NCI-H1930 (cell line): ENCODE measurements around the gene SPR.
A peak's percentile ranks its signal among the peaks of the same experiment; 100 is the strongest.
"Not testable (repeated sequence)": the region's sequence is repeated elsewhere in the genome, so short reads cannot be mapped to it uniquely, and the experiment has no call there.

Experiments used
- DNase-seq, 2 experiments: peaks; one replicate each; lab custom pipeline; 2025; lab: John Stamatoyannopoulos, UW

SPR gene

DNA sequence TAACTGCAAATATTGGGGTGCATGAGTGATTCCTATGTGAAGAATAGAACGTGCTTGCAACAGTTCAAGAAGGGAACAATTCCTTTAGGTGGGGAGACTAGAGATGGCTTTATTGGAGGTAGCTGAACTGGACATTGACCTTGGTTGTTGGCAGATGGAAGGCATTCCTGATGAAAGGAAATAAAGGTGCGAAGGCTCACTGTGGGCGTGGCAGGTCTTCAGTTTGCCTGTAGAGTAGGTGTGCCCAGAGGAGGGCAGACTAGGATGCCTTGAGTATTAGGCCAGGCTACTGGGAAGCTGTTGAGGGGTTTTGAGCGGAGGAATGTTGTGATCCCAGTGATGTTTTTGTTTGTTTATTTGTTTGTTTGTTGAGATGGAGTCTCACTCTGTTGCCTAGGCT, 2.8 kb downstream of the SPR start:
- DNase-seq: no peak

DNA sequence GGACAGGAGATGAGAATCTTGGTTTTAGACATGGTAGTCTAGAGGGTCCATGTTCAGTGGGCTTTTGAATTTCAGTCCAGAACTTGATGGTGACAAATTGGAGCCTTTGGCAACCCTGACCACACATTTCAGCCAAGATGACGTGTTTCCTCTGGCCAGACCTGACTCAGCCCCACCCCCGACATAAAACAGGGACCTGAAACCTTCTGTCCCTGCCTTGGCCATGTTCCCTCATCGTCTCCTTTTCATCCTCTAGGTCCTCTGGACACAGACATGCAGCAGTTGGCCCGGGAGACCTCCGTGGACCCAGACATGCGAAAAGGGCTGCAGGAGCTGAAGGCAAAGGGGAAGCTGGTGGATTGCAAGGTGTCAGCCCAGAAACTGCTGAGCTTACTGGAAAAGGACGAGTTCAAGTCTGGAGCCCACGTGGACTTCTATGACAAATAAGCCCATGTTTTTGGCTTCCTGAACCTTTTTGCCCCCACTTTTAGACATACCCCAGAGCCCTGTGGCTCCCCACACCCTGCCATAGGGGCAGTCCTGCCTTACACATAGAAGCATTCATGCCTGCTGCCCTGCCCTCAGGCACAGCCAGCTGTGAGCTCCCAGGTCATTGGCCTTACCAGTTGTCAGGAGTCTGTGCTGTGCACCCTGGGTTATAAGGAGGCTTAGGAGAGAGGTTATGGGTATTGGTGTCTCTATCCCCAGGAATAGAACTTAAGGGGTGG, 4.0 kb downstream of the SPR start:
- DNase-seq: no peak

DNA sequence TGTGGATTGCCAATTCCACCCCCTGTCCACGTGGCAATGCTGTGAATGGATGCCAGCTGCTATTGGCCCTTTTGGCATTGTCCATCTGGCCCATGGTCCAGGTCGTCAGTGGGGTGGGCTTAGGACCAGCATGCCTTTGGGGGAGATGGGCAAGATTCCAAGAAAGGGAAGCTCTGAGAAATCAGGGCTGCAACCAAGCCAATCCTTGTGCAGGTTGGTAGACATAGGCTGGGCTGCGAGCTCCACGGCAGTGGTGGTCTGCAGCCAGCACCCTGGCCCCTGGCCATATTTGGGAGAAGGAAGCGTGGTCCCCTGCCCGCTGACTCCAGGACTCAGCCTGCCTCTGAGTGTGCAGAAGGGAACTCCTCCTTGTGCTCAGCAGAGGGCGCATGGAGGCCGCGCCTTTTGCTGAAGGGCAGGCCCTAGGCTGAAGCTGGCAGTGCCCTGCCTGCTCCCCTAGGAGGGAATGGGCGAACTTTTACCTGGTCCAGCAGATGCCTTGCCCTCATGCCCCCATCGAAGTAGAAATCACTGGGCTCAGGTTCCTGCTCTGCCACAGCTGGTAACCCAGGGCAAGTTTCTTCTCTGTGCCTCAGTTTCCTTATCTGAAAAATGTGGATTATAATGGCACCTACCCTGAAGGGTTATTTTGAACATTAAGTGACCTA, 5.4 kb downstream of the SPR start:
- DNase-seq: peak in 1 of 2 experiments; percentile 12

DNA sequence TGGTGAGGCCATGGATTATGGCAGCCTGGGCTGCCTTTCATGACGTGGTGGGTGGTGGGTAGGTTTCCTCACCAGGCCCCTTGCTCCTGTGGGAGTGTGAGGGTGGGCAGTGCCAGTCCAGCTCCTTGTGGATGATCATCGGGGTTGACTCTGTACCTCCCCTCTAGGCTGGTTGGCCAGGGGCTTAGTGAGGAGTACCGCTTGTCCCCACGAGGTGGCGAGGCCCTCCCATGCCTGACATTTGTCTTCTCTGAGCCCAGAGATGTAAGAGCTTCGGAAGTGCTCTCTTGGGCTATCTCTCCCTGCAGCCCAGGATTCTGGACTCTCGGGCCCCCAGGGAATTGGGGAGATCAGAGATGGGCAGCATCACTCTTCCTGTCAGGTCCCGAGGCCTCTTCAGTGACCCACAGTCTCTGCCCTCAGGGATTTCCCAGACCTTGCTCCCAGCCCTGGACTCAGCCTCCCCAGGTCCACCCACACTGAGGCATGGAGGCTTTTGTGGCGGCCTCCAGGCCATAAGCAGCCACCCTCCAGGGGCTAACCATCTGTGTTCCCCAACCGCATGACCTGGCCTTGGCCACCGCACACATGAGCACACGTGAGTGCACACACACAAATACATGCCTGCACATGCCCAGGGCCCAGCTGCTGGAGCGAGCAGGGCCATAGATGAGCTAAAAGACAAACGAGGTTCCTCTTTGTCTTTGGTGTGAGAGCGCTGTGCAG, 6.5 kb downstream of the SPR start:
- peak; percentile 25 to 44 for DNase-seq

DNA sequence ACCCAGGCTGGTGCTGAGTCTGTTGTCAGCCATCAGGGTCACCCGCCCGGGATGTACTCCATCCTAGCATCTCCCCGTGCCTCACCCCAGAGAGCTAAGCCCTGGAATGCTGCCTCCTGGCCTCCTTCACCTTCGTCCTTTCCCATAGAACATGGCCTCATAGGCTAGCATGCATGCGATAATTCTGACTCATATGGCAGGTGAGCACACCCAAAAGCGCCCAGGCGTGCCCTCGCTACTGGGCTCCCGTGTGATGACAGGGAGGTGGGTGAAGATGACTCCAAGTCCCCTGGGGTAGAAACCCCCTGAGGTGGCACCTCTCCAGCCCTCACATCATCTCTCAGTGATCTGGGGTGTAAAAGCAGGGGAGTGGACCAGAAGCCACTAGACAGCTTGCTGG, 7.3 kb downstream of the SPR start:
- DNase-seq: no peak

DNA sequence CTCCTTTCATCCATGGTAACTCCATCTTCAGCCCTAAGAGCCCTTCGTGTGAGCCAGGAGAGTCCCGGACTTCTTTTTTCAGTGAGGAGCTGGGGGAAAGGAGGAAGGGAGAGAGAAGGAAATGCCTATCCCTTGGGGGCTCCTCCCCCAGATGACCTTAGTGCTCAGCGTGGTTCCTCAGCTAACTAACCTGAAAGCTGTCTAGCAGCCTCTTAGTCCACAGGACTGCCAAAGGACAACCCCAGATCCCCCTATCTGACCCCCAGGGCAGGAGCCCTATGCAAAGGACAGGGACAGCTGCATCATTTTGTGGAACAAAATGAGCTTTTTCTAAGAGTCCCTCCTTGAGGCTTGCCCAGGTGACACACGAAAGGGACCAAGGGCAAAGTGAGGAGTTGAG, 7.9 kb downstream of the SPR start:
- DNase-seq: no peak

DNA sequence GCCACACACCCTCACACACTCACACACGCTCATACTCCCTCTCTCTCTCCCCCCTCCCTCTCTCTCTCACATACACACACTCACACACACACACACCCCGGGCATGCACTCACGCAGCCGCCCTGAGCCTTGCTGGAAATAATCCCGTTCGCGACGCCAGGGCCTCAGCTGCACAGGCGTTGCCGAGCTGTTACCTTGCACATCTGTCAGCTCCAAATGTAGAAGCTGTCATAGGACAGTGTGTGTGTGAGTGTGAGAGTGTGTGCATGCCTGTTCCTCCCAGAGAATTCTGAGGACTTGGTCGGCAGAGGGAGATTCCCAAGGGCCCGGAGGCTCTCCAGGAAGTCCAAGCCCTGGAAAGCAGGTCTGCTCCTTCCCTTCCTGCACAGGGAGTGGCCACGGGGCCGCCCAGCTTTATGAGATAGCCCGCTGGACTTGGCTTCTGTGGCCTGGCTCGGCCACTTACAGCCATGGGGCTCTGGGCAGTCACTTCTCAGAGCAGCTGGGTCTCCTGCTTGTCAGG, 8.6 kb downstream of the SPR start:
- no peak for DNase-seq

DNA sequence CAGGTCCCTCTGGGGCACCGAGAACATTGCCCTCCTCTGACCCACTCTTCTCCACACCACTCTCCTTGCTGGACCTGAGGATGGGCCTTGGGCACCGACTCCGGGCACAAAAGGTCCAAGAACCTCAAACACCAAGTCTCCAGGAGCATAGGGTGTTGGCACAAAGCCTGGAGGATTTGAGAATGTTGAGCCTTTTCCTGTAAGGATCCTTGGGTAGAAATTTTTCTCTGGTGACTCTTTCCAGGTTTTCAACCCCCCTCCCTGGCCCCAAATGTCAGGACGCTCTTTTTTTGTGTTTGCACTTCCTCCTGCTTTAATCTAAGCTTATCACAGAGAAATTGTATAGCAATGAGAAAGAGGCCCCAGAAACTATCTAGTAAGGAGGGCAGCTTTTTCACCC, 9.2 kb downstream of the SPR start:
- DNase-seq: no peak

DNA sequence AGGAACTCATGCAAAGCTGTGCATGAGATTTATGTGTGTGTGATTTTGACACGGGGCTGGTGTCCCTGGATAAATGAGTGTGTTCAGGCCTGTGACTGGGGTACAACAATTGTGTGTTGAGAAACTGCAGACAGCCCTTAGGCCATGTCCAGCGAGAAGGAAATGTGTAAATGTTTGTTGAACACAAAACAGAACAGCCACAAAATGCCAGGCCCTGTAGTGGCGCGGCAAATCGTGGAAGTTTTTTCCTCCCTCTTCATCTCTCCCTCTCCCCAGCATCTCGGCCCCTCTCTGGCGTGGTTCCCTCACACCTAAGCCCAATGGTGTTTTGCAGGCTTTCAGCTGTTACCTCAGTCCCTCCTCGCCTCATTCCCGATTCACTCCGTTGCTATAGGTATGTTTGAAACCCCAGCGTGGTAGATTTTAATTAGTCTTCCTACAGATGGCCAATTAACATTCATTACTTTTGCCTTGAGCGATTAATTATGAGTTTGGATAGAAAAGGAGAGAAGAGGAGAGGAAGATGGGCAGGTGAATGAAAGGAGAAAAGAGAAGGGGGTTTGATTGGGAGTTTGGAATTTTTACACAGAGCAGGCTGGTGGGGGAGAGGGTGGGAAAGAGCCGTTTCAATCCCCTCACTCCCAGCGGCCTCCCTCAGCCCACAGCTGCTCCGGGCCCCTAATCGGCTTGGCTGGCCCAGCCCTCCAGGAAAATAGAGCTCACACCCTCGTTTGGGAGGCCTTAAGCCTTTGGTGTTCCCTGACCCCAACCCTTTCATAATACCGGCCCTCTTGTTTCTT, 10.8 kb downstream of the SPR start:
- DNase-seq: no peak

DNA sequence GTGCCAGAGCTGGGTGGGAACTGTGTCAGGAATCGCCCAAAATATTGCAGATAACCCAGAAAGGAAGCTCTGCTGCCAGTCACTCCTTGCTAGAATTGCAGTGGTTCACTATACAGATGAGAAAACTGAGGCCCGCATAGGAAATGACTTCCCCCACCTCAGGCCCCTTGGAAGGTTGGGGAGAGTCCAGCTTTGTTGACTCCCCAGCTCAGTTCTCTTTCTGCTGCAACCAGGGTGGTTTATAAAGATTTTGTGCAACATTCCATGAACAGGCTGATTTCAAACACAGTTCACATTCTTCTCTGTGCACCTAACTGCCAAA, 11.3 kb downstream of the SPR start:
- no peak for DNase-seq

DNA sequence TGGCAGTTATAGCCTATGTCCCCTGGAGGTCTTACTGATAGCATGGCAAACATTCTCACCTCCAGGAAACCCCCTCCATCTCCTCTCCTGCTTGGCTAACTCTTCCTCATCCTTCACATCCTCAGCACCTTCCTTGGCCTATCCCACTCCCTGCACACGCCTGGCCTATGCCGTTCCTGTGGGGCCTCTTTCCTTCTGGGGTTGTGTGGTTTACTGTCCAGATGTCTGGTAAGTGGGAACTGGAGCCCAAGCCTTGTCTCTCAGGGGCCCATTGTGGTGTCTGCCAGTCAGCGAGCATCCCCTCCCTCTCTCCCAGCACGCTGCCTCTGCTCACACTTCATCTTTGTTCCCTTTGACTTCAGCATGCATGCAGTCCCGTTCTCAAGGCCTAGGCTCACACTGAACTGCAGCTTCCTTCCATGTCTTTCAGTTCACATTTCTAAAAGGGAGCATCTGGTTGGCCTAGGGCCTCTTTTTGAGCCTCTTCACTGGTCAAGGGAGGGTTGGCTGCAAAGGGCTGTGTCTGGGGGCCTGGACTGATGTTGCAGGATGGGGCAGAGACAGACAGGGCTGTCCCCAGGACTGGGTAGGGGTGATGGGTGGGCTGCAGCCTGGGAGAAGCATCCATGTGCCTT, 13.1 kb downstream of the SPR start:
- DNase-seq: no peak

DNA sequence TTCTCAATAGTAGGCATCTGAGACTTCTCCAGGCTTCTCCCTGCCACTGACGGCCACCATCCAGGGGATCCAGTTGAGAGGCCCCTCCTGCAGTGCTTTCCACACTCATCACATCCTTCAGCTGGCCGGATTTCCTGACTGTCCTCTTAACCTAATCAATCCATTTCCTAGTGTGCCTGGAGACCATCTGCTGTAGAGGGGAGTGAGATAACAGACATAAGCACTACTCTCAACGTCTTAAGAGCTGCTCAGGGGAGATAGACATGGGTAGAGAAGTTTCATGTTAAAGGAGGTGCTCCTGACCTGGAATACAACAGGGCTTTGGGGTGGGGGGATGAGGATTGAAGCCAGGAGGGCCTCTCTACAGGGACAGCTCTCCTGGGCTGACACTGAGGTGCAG, 14.2 kb downstream of the SPR start:
- DNase-seq: no peak

DNA sequence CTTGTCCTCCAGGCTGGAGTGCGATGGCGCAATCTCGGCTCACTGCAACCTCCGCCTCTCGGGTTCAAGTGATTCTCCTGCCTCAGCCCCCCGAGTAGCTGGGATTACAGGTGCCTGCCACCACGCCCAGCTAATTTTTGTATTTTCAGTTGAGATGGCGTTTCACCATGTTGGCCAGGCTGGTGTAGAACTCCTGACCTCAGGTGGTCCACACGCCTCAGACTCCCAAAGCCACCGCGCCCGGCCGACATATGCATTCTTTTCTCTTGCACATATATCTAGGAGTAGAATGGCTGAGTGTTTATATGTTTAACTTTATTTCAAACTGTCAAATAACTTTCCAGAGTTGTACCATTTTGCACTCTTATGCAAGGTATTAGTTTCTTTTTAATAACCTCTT, 20.2 kb downstream of the SPR start:
- DNase-seq: not testable (repeated sequence)

DNA sequence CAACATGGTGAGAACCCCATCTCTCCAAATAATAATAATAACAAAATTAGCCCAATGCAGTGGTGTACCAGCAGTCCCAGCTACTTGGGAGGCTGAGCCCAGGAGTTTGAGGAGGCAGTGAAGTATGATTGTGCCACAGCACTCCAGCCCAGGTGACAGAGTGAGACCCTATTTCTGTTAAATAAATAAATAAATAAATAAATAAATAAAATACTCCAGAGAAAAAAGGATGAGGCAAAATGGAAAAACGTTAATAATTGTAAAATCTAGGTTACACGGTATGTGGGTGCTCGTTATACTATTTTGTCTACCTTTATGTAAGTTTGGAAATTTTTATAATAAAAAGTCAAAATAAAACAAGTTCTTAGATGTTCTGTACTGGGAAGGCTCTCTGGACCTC, 21.5 kb downstream of the SPR start:
- DNase-seq: no peak

DNA sequence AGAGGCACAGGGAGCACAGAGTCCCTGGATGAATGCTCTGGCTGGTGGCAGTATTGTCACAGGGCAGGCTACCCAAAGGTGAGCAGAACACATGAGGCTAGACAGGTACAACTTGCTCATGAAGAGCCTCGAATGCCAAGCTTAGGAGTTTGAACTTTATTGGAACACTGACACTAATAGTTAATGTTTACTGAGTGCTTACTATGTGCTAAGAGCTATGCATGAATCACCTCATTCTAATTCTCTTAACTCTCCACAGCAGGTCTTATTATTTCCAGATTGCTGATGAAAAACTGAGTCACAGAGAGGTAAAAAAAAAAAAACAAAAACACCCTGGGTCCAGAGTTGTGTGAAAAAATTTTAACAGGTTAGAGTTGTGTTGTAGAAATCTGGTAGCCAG, 24.0 kb downstream of the SPR start:
- no peak for DNase-seq

DNA sequence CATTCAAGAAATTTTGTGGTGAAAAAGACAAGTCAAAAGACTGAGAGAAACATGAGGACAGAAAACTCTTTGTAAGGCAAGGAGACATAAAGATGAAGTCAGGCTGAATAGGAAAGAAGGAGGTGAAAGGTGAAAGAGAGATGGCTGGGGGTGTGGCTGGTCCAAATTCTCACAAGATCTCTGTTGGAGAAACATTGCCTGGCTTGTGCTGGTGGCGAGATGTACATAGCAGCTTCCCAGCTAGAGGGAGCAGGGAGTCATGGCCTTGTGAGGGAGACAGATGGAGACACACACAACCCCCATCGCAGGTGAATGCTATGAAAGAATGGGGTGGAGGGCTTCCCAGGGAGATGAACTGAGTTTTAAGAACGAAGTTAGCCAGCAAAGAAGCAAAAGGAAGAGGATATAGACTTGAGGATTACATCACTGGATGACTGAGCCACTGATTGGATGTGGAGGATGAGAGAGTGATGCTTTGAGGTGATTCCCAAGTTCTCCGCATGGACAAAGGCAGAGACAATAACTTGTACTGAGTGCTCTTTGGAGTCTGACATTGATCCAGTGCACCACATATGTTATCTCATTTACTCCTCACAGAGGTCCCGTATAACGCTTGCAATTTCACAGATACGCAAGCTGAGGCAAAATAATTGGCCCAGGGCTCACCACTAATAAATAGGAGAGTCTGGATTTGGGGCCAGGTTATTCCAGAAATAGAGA, 26.4 kb downstream of the SPR start:
- DNase-seq: no peak

DNA sequence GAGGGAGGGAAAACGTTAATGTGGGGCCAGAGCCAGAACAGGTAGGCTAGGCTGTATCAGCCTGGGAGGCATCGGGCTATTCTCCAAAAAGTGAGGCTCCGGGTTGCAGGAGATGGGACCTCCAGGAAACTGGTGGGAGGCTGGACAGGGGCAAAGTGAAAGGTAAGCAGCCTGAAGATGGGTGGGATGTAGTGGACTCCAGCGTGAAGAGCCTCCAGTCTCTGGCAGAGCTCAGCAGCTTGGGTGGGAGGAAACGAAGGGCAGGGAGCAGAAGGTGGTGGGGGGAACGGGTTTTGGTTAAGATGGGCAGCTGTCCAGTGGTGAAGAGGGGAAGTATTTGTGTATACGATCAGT, 27.0 kb downstream of the SPR start:
- DNase-seq: no peak

DNA sequence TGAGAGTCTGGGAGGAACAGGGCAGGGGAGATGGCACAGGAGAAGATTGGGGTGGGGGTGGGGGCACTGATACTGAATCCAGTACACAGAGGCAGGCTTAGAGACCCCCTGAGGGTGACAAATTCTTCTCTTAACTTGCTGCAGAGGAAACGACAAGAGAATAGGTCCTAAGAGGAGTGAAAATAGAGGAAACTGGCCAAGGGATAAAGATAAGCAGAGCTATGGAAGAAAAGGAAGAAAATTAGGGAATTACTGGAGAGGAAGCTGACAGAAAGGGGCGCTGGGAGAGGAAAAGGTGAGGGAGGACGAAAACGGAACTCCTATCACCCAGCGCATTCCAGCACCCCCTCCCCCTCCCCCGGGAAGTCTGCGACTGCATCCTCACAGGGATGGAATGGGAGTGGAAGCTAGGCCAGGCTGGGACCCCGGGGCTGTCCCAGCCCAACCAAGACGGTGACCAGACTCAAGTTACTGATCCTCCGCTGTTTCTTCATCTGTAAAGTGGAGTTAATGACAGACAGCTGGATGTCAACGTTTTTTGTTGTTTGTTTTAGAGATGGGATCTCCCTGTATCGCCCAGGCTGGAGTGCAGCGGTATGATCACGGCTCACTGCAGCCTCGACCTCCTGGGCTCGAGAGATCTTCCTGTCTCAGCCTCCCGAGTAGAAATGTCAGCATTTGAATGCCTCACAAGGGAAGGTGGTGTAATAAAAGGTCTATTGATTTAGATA, 27.5 kb downstream of the SPR start:
- no peak for DNase-seq

DNA sequence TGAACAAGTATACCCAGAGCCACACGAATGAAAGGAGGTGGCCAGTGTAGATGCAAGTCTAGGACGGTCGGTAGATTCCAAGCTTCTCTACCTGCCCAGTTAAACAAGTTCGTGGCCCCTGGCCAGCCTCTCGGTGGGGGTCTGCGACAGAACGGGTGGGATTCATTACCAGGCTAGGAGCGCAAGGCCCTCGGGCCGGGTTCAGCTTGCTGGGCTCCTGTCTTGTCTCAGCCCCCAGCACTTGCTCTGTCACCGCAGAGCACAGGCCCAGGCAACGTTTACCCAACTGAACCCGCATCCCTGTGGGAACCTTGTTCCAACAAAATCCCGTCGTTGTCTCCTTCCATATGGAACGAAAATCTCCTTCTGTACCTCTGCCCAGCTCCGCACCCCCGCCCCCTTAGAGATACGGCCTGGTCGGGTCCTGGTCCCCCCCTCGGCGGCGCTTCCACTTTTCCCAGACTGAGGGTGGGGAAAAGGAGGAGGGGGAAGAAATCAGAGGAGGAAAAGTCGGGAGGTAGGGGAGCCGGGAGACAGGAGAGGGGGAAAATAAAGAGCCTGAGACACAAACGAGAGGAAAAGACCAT, 28.2 kb downstream of the SPR start:
- no peak for DNase-seq
